HCT116 (cell line): ENCODE measurements around the gene TOPAZ1. TPM values are rescaled to one million over a fixed set of nuclear protein-coding genes. Genes with fewer than 3 reads are reported as not detected.

Source experiments
- ATAC-seq: fragments of 200-7000 bp; cut with Tn5 transposase; 2 replicates; pipeline ENCODE4 v1.9.1; 2020; ENCODE audit warnings: mild to moderate bottlenecking, moderate library complexity
- BruUV-seq: library from RNA; stranded (reverse); fragments of 400-500 nt; replicated peaks from 2 replicates; lab custom pipeline; 2021; lab: Mats Ljungman, UMichigan
- CTCF ChIA-PET: fragments of 300-600 bp; sonication (Branson Sonifier 250); formaldehyde crosslinking; loops from one replicate; lab custom pipeline; 2021; ENCODE audit warnings: antibody characterized with exemption; lab: Charles Lee
- POLR2A ChIA-PET: fragments of 300-600, 350-600 bp; sonication (Branson Sonifier 250); formaldehyde crosslinking; loops from one replicate; lab custom pipeline; 2021; ENCODE audit warnings: antibody characterized with exemption; lab: Charles Lee
- RAD21 ChIA-PET, 2 experiments: fragments of 300-600 bp; sonication (Branson Sonifier 250); formaldehyde crosslinking; loops; one replicate each; lab custom pipeline; 2023; ENCODE audit warnings: low total read pairs in 2 of 2; ENCODE audit not compliant: uncharacterized antibody in 2 of 2, unreplicated experiment in 2 of 2, low non-redundant PET in 1 of 2; lab: Charles Lee
- DNase-seq: peaks from one replicate; pipeline ENCODE4 v3.0.0-alpha.2; 2010; ENCODE audit warnings: low read depth, low spot score
- H2AFZ ChIP-seq: fragments of 200-600 bp; shearing (Covaris generic), sonication (generic); 2 replicates; pipeline ENCODE4 v1.6.1; 2017; ENCODE audit warnings: low read depth, mixed run types, mixed read lengths, antibody characterized with exemption, low read length; ENCODE audit not compliant: poor library complexity, severe bottlenecking
- H3K27ac ChIP-seq: 2 replicates; pipeline ENCODE4 v1.5.1; 2012; ENCODE audit warnings: low read depth, low read length
- H3K27me3 ChIP-seq: fragments of 200-600 bp; sonication (generic); 2 replicates; pipeline ENCODE4 v1.6.1; 2016; ENCODE audit warnings: mixed run types, low read length, mixed read lengths; ENCODE audit not compliant: insufficient read depth
- H3K36me3 ChIP-seq, 2 experiments: fragments of 200-500 bp in 1 of 2; fragments of 200-600 bp in 1 of 2; sonication (Bioruptor generic) in 1 of 2; sonication (generic) in 1 of 2; 2 replicates each; pipeline versions ENCODE4 v1.5.1 to v1.6.1; 2014 to 2016; ENCODE audit warnings: low read length in 2 of 2, inconsistent platforms in 1 of 2, mixed read lengths in 1 of 2, mixed run types in 1 of 2; ENCODE audit not compliant: insufficient read depth in 2 of 2, control insufficient read depth in 1 of 2
- H3K4me1 ChIP-seq, 2 experiments: fragments of 200-600 bp in 1 of 2; sonication (generic) in 1 of 2; 2 replicates each; pipeline versions ENCODE4 v1.5.1 to v1.6.1; 2012 to 2017; ENCODE audit warnings: low read length in 2 of 2, inconsistent platforms in 1 of 2, mild to moderate bottlenecking in 1 of 2, mixed read lengths in 1 of 2, mixed run types in 1 of 2, moderate library complexity in 1 of 2; ENCODE audit not compliant: insufficient read depth in 2 of 2, control insufficient read depth in 1 of 2
- H3K4me2 ChIP-seq: fragments of 200-600 bp; sonication (generic); 2 replicates; pipeline ENCODE4 v1.6.1; 2017; ENCODE audit warnings: mixed run types, low read length, mixed read lengths
- H3K4me3 ChIP-seq, 2 experiments: fragments of 200-600 bp in 1 of 2; sonication (generic) in 1 of 2; replicated peaks in 1 of 2; 2 replicates each; pipeline ENCODE4 v1.5.1; 2011 to 2016; ENCODE audit warnings: low read length in 2 of 2, control low read depth in 1 of 2, low read depth in 1 of 2, mild to moderate bottlenecking in 1 of 2, mixed read lengths in 1 of 2, mixed run types in 1 of 2
- H3K79me2 ChIP-seq: fragments of 200-600 bp; sonication (generic); 2 replicates; pipeline ENCODE4 v1.6.1; 2017; ENCODE audit warnings: mild to moderate bottlenecking, mixed run types, low read length, moderate library complexity, mixed read lengths; ENCODE audit not compliant: insufficient read depth
- H3K9ac ChIP-seq: fragments of 200-600 bp; sonication (generic); 2 replicates; pipeline ENCODE4 v1.6.1; 2016; ENCODE audit warnings: low read length, mixed read lengths
- H3K9me2 ChIP-seq: fragments of 200-600 bp; sonication (generic), shearing (Covaris generic); 2 replicates; pipeline ENCODE4 v1.6.1; 2017; ENCODE audit warnings: mixed run types, mild to moderate bottlenecking, moderate library complexity; ENCODE audit not compliant: insufficient read depth
- H3K9me3 ChIP-seq, 2 experiments: fragments of 200-500 bp in 1 of 2; fragments of 200-600 bp in 1 of 2; sonication (Bioruptor generic) in 1 of 2; sonication (generic) in 1 of 2; 2 replicates each; pipeline ENCODE4 v1.6.1; 2014 to 2017; ENCODE audit warnings: low read length in 2 of 2, mixed read lengths in 2 of 2, inconsistent platforms in 1 of 2, low read depth in 1 of 2, mild to moderate bottlenecking in 1 of 2, mixed run types in 1 of 2, moderate library complexity in 1 of 2; ENCODE audit not compliant: control insufficient read depth in 1 of 2, insufficient read depth in 1 of 2
- H4K20me1 ChIP-seq: fragments of 200-600 bp; sonication (generic), shearing (Covaris generic); 2 replicates; pipeline ENCODE4 v1.6.1; 2017; ENCODE audit warnings: mixed run types, mild to moderate bottlenecking, moderate library complexity; ENCODE audit not compliant: insufficient read depth
- ATF3 ChIP-seq: IDR thresholded peaks from 2 replicates; pipeline ENCODE4 v1.6.1; 2012
- ELF1 ChIP-seq: IDR thresholded peaks from 2 replicates; pipeline ENCODE4 v1.6.1; 2012; ENCODE audit warnings: low read depth, borderline replicate concordance
- EZH2 ChIP-seq: fragments of 200-600 bp; sonication (generic); IDR thresholded peaks from 2 replicates; pipeline ENCODE4 v1.6.1; 2017; ENCODE audit warnings: antibody characterized with exemption, mixed run types
- EZH2phosphoT487 ChIP-seq: fragments of 200-600 bp; IDR thresholded peaks from 2 replicates; pipeline ENCODE4 v1.6.1; 2018; ENCODE audit warnings: antibody characterized with exemption, borderline replicate concordance
- FOSL1 ChIP-seq: IDR thresholded peaks from 2 replicates; pipeline ENCODE4 v1.6.1; 2012; ENCODE audit warnings: low read depth
- JUND ChIP-seq: IDR thresholded peaks from 2 replicates; pipeline ENCODE4 v1.6.1; 2012
- POLR2A ChIP-seq: IDR thresholded peaks from 2 replicates; pipeline ENCODE4 v1.7.0; 2011; ENCODE audit warnings: borderline replicate concordance; ENCODE audit not compliant: insufficient read depth, insufficient read length; ENCODE audit errors: extremely low read depth
- POLR2AphosphoS5 ChIP-seq: IDR thresholded peaks from 2 replicates; pipeline ENCODE4 v1.6.1; 2011; ENCODE audit warnings: mild to moderate bottlenecking, low read depth, low read length, moderate library complexity
- RAD21 ChIP-seq: IDR thresholded peaks from 2 replicates; pipeline ENCODE4 v1.6.1; 2012; ENCODE audit warnings: low read depth, mild to moderate bottlenecking
- REST ChIP-seq: IDR thresholded peaks from 2 replicates; pipeline ENCODE4 v1.6.1; 2012; ENCODE audit warnings: low read depth
- SP1 ChIP-seq: IDR thresholded peaks from 2 replicates; pipeline ENCODE4 v1.6.1; 2012; ENCODE audit warnings: low read depth
- SRF ChIP-seq: IDR thresholded peaks from 2 replicates; pipeline ENCODE4 v1.6.1; 2012; ENCODE audit warnings: low read depth
- TCF7L2 ChIP-seq: IDR thresholded peaks from 2 replicates; pipeline ENCODE4 v1.7.0; 2011; ENCODE audit warnings: borderline replicate concordance, inconsistent platforms; ENCODE audit not compliant: insufficient read depth, insufficient read length; ENCODE audit errors: extremely low read depth
- YY1 ChIP-seq: IDR thresholded peaks from 2 replicates; pipeline ENCODE4 v1.6.1; 2011; ENCODE audit warnings: low read length, low read depth, moderate library complexity, mild to moderate bottlenecking; ENCODE audit not compliant: insufficient replicate concordance; ENCODE audit errors: extremely low read depth
- ZBTB33 ChIP-seq: IDR thresholded peaks from 2 replicates; pipeline ENCODE4 v1.6.1; 2011; ENCODE audit warnings: mild to moderate bottlenecking, low read length, moderate library complexity; ENCODE audit not compliant: insufficient replicate concordance; ENCODE audit errors: extremely low read depth
- ZFX ChIP-seq: fragments of 450-650 bp; IDR thresholded peaks from 2 replicates; pipeline ENCODE4 v1.6.1; 2017
- ZNF274 ChIP-seq: fragments of 200-500 bp; sonication (Bioruptor generic); IDR thresholded peaks from 2 replicates; pipeline ENCODE4 v1.6.1; 2014; ENCODE audit warnings: mild to moderate bottlenecking, low read depth, low read length, inconsistent platforms
- intact Hi-C: fragments of 100-400 bp; cut with micrococcal nuclease; formaldehyde crosslinking; loops from 2 replicates; pipeline ENCODE4 v1.10.0; 2022
- total RNA-seq: library from RNA; stranded (reverse); gene quantifications from one replicate; pipeline ENCODE4 v1.2.1, GENCODE V29; 2021; ENCODE audit not compliant: unreplicated experiment
- TF ChIP-seq, protein P1 (sequence below): IDR thresholded peaks from 2 replicates; pipeline ENCODE4 v1.6.1; 2012

The TOPAZ1 gene
- total RNA-seq, 1 experiment from 2014 or later = not detected

DNA sequence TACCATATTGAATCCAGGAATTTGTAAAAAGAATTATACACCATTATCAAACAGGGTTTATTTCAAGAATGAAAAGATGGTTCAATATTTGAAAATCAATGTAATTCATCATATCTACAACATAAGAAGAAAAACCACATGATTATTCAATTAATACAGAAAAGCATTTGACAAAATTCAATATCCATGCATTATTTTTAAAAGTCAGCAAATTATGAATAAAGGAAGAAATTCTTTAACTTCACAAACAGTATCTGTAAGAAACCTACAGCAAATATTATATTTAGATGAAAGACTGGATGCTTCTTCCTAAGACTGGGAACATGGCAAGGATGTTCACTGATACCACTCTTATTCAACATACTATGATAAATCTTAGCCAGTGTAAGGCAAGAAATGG lies 55.6 kb downstream of the TOPAZ1 start:
- ATAC-seq = no peak
- H3K36me3 ChIP-seq = no peaks in the 10 kb centered on the region
- H3K9me2 ChIP-seq = no peaks in the 10 kb centered on the region
- no peaks in the 10 kb centered on the region for H3K4me1 ChIP-seq
- no peak overlapping the region for H2AFZ ChIP-seq
- BruUV-seq = no TSS peak
- no peak overlapping the region for H3K4me2 ChIP-seq
- TF ChIP-seq ZFX = no peak
- no peak for TF ChIP-seq TCF7L2
- TF ChIP-seq ZNF274 = no peak
- no peak for TF ChIP-seq POLR2AphosphoS5
- TF ChIP-seq YY1 = no peak
- TF ChIP-seq, protein P1, sequence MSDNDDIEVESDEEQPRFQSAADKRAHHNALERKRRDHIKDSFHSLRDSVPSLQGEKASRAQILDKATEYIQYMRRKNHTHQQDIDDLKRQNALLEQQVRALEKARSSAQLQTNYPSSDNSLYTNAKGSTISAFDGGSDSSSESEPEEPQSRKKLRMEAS = no peak
- TF ChIP-seq SRF = no peak
- no peak for TF ChIP-seq ATF3
- TF ChIP-seq POLR2A = no peak
- no peak for TF ChIP-seq REST
- no peak for TF ChIP-seq EZH2phosphoT487
- no peak for TF ChIP-seq SP1
- TF ChIP-seq RAD21 = no peak
- TF ChIP-seq ELF1 = no peak
- no peak for TF ChIP-seq FOSL1
- TF ChIP-seq EZH2 = no peak
- no peak for TF ChIP-seq ZBTB33
- no peak for TF ChIP-seq JUND
- TF ChIP-seq, all 23 proteins: peak for 0
- DNase-seq = no peak
- intact Hi-C loops = no loop called here
- CTCF ChIA-PET = no interaction called here
- Histone ChIP-seq H3K9me3 (no peaks in the 10 kb centered on the region), H3K27me3 (no peaks in the 10 kb centered on the region), H3K27ac (no peak overlapping the region), H4K20me1 (no peaks in the 10 kb centered on the region), H3K9ac (no peak overlapping the region), H3K4me3 (no peak overlapping the region), H3K79me2 (no peaks in the 10 kb centered on the region)
- RAD21 ChIA-PET = no interaction called here
- POLR2A ChIA-PET = no interaction called here
